HG02642 (cell line): ENCODE measurements around the gene RALGPS1.
"Not testable (repeated sequence)": the region's sequence is repeated elsewhere in the genome, so short reads cannot be mapped to it uniquely, and the experiment has no call there.

Experiments
- ATAC-seq: cut with Tn5 transposase; IDR thresholded peaks from one replicate; pipeline ENCODE4 v1.9.1; 2021; ENCODE audit warnings: mild to moderate bottlenecking; ENCODE audit not compliant: unreplicated experiment, poor library complexity

RALGPS1 gene

GRCh38 chr9:127017979-127018378, 103.4 kb downstream of the RALGPS1 start:
- ATAC-seq, result not testable (repeated sequence)

- no peak for ATAC-seq
Observed at GRCh38 chr9:127018935-127019334, 104.4 kb downstream of the RALGPS1 start.

GRCh38 chr9:127020036-127020801, 105.6 kb downstream of the RALGPS1 start:
- ATAC-seq, result no peak

GRCh38 chr9:127020802-127021078, 106.2 kb downstream of the RALGPS1 start:
- ATAC-seq, result no peak

GRCh38 chr9:127021664-127022363, 107.2 kb downstream of the RALGPS1 start:
- no peak for ATAC-seq

- ATAC-seq, result no peak
Observed at GRCh38 chr9:127022913-127023660, 108.5 kb downstream of the RALGPS1 start.

- no peak for ATAC-seq
Observed at GRCh38 chr9:127025042-127025441, 110.5 kb downstream of the RALGPS1 start.

GRCh38 chr9:127027694-127028093, 113.1 kb downstream of the RALGPS1 start:
- no peak for ATAC-seq

GRCh38 chr9:127029548-127029947, 115.0 kb downstream of the RALGPS1 start:
- no peak for ATAC-seq

GRCh38 chr9:127030814-127031740, 116.5 kb downstream of the RALGPS1 start:
- no peak for ATAC-seq

GRCh38 chr9:127032256-127032655, 117.7 kb downstream of the RALGPS1 start:
- ATAC-seq, result no peak

GRCh38 chr9:127033061-127033460, 118.5 kb downstream of the RALGPS1 start:
- ATAC-seq, result no peak

- no peak for ATAC-seq
Observed at GRCh38 chr9:127033789-127034188, 119.2 kb downstream of the RALGPS1 start.

GRCh38 chr9:127034691-127035090, 120.1 kb downstream of the RALGPS1 start:
- ATAC-seq, result no peak

- ATAC-seq, result no peak
Observed at GRCh38 chr9:127035423-127035822, 120.8 kb downstream of the RALGPS1 start.

GRCh38 chr9:127035948-127036347, 121.4 kb downstream of the RALGPS1 start:
- ATAC-seq, result no peak

- no peak for ATAC-seq
Observed at GRCh38 chr9:127036437-127036836, 121.9 kb downstream of the RALGPS1 start.

GRCh38 chr9:127038531-127038930, 123.9 kb downstream of the RALGPS1 start:
- no peak for ATAC-seq

- no peak for ATAC-seq
Observed at GRCh38 chr9:127039492-127039891, 124.9 kb downstream of the RALGPS1 start.

GRCh38 chr9:127045148-127045547, 130.6 kb downstream of the RALGPS1 start:
- no peak for ATAC-seq
